H1 (cell line): ENCODE measurements around the gene ACP3. TPM values are rescaled to one million over a fixed set of nuclear protein-coding genes. Genes with fewer than 3 reads are reported as not detected.

Experiments used
- CTCF ChIA-PET: fragments of 300-600 bp; sonication (Branson Sonifier 250); formaldehyde crosslinking; loops from one replicate; lab custom pipeline; 2021; ENCODE audit not compliant: partially characterized antibody; lab: Charles Lee
- POLR2A ChIA-PET: fragments of 300-600 bp; sonication (Branson Sonifier 250); formaldehyde crosslinking; loops from one replicate; lab custom pipeline; 2021; ENCODE audit warnings: inconsistent platforms; ENCODE audit not compliant: partially characterized antibody; lab: Charles Lee
- DNase-seq, 2 experiments: peaks; one replicate each; pipeline versions ENCODE4 v3.0.0 to v3.0.0-alpha.2; 2010 to 2022; ENCODE audit warnings: low spot score in 2 of 2, low read depth in 1 of 2, mixed read lengths in 1 of 2
- FAIRE-seq: peaks from 2 replicates; lab custom pipeline; 2011; peaks lifted over from hg19 to GRCh38; lab: Jason Lieb, UNC
- H2AFZ ChIP-seq: 2 replicates; pipeline ENCODE4 v1.8.1; 2012; ENCODE audit warnings: low read length, inconsistent platforms
- H2AK5ac ChIP-seq: 2 replicates; pipeline ENCODE4 v1.6.1; 2013; ENCODE audit warnings: low read depth, low read length
- H2BK120ac ChIP-seq: replicated peaks from 2 replicates; pipeline ENCODE3; 2013; ENCODE audit warnings: low read depth, low read length, inconsistent platforms
- H2BK12ac ChIP-seq: 2 replicates; pipeline ENCODE4 v1.6.1; 2013; ENCODE audit warnings: low read depth, low read length
- H2BK15ac ChIP-seq: 2 replicates; pipeline ENCODE4 v1.6.1; 2013; ENCODE audit warnings: low read length
- H2BK20ac ChIP-seq: 2 replicates; pipeline ENCODE4 v1.6.1; 2013; ENCODE audit warnings: low read length
- H2BK5ac ChIP-seq: 2 replicates; pipeline ENCODE4 v1.6.1; 2013; ENCODE audit warnings: low read depth, low read length
- H3K14ac ChIP-seq: 2 replicates; pipeline ENCODE4 v1.6.1; 2013; ENCODE audit warnings: inconsistent platforms; ENCODE audit not compliant: insufficient read length
- H3K18ac ChIP-seq: 2 replicates; pipeline ENCODE4 v1.6.1; 2013; ENCODE audit warnings: low read length; ENCODE audit errors: extremely low read depth
- H3K23ac ChIP-seq: 2 replicates; pipeline ENCODE4 v1.6.1; 2013; ENCODE audit warnings: inconsistent platforms; ENCODE audit not compliant: insufficient read length
- H3K23me2 ChIP-seq: 2 replicates; pipeline ENCODE4 v1.6.1; 2013; ENCODE audit warnings: low read depth, low read length
- H3K27ac ChIP-seq: 2 replicates; pipeline ENCODE4 v1.6.1; 2011; ENCODE audit warnings: low read depth, low read length, inconsistent platforms
- H3K27me3 ChIP-seq, 4 experiments: replicated peaks in 1 of 4; 1 replicate in 1 of 4; 2 replicates in 3 of 4; pipeline versions ENCODE4 v1.6.1 to v1.8.1; 2011 to 2013; ENCODE audit warnings: low read length in 3 of 4, mild to moderate bottlenecking in 3 of 4, inconsistent platforms in 2 of 4, mixed read lengths in 2 of 4, moderate library complexity in 1 of 4; ENCODE audit not compliant: control insufficient read depth in 3 of 4, insufficient read depth in 3 of 4; ENCODE audit errors: extremely low read depth in 1 of 4
- H3K36me3 ChIP-seq, 4 experiments: 2 replicates each; pipeline versions ENCODE4 v1.6.1 to v1.8.1; 2011 to 2013; ENCODE audit warnings: mild to moderate bottlenecking in 4 of 4, low read length in 3 of 4, moderate library complexity in 2 of 4, control low read depth in 1 of 4, inconsistent platforms in 1 of 4; ENCODE audit not compliant: insufficient read depth in 4 of 4, control insufficient read depth in 2 of 4
- H3K4ac ChIP-seq: replicated peaks from 2 replicates; pipeline ENCODE3; 2013; ENCODE audit warnings: low read length, low read depth, mixed read lengths, inconsistent platforms; ENCODE audit not compliant: insufficient read length
- H3K4me1 ChIP-seq, 4 experiments: replicated peaks in 1 of 4; 1 replicate in 1 of 4; 2 replicates in 3 of 4; pipeline versions ENCODE4 v1.6.1 to v1.8.1; 2011 to 2013; ENCODE audit warnings: low read length in 3 of 4, inconsistent platforms in 2 of 4, mixed read lengths in 1 of 4; ENCODE audit not compliant: insufficient read depth in 4 of 4, control insufficient read depth in 3 of 4
- H3K4me2 ChIP-seq, 2 experiments: 2 replicates each; pipeline versions ENCODE4 v1.6.1 to v1.8.1; 2011 to 2013; ENCODE audit warnings: low read depth in 2 of 2, low read length in 2 of 2, control low read depth in 1 of 2, inconsistent platforms in 1 of 2, mild to moderate bottlenecking in 1 of 2; ENCODE audit not compliant: insufficient read depth in 1 of 2
- H3K4me3 ChIP-seq, 4 experiments: fragments of 200-600, 300-600 bp in 1 of 4; sonication (generic), shearing (Covaris generic), sonication (Bioruptor Twin) in 1 of 4; 2 replicates each; pipeline versions ENCODE4 v1.5.1 to v1.8.1; 2011 to 2016; ENCODE audit warnings: low read length in 4 of 4, low read depth in 3 of 4, control low read depth in 2 of 4, inconsistent platforms in 2 of 4, mild to moderate bottlenecking in 2 of 4, mixed read lengths in 1 of 4, moderate library complexity in 1 of 4; ENCODE audit not compliant: insufficient read depth in 2 of 4; ENCODE audit errors: extremely low read depth in 1 of 4
- H3K56ac ChIP-seq: replicated peaks from 2 replicates; pipeline ENCODE3; 2013; ENCODE audit warnings: low read depth, mild to moderate bottlenecking, mixed read lengths, low read length, inconsistent platforms; ENCODE audit not compliant: insufficient read length
- H3K79me1 ChIP-seq: 2 replicates; pipeline ENCODE4 v1.6.1; 2013; ENCODE audit warnings: low read depth, low read length, control low read depth
- H3K79me2 ChIP-seq, 2 experiments: 2 replicates each; pipeline versions ENCODE4 v1.6.1 to v1.8.1; 2012 to 2013; ENCODE audit warnings: low read length in 2 of 2, mild to moderate bottlenecking in 2 of 2, inconsistent platforms in 1 of 2; ENCODE audit not compliant: insufficient read depth in 2 of 2, control insufficient read depth in 1 of 2
- H3K9ac ChIP-seq, 4 experiments: replicated peaks in 1 of 4; 1 replicate in 1 of 4; 2 replicates in 3 of 4; pipeline versions ENCODE4 v1.6.1 to v1.8.1; 2011 to 2013; ENCODE audit warnings: low read depth in 3 of 4, low read length in 3 of 4, control low read depth in 2 of 4, mild to moderate bottlenecking in 2 of 4, moderate library complexity in 2 of 4, inconsistent platforms in 1 of 4; ENCODE audit errors: extremely low read depth in 1 of 4
- H3K9me3 ChIP-seq, 2 experiments: 2 replicates each; pipeline versions ENCODE4 v1.6.1 to v1.8.1; 2012 to 2013; ENCODE audit warnings: mild to moderate bottlenecking in 2 of 2, moderate library complexity in 2 of 2, control low read depth in 1 of 2, inconsistent platforms in 1 of 2, low read depth in 1 of 2, low read length in 1 of 2, mixed read lengths in 1 of 2; ENCODE audit not compliant: insufficient read depth in 2 of 2
- H4K20me1 ChIP-seq, 2 experiments: replicated peaks in 1 of 2; 2 replicates each; pipeline versions ENCODE3 to v1.8.1; 2011 to 2013; ENCODE audit warnings: inconsistent platforms in 2 of 2, low read length in 2 of 2, mild to moderate bottlenecking in 1 of 2; ENCODE audit not compliant: insufficient read depth in 2 of 2, control insufficient read depth in 1 of 2
- H4K5ac ChIP-seq: 2 replicates; pipeline ENCODE4 v1.6.1; 2013; ENCODE audit warnings: low read length, low read depth, mixed read lengths, inconsistent platforms; ENCODE audit not compliant: insufficient read length
- H4K8ac ChIP-seq: 2 replicates; pipeline ENCODE4 v1.8.0; 2013; ENCODE audit warnings: mild to moderate bottlenecking, moderate library complexity, low read length, inconsistent platforms; ENCODE audit not compliant: insufficient read depth; ENCODE audit errors: extremely low read depth
- H4K91ac ChIP-seq: replicated peaks from 2 replicates; pipeline ENCODE3; 2013; ENCODE audit warnings: low read length, mixed read lengths, inconsistent platforms; ENCODE audit not compliant: insufficient read length
- ASH2L ChIP-seq: fragments of 200-600, 300-600 bp; sonication (generic); IDR thresholded peaks from one replicate; pipeline ENCODE4 v1.7.1; 2017; ENCODE audit warnings: low read length
- CTCF ChIP-seq, 3 experiments: IDR thresholded peaks; 1 replicate in 2 of 3; 2 replicates in 1 of 3; pipeline versions ENCODE4 v1.5.1 to v1.6.1; 2011; ENCODE audit warnings: low read length in 3 of 3, mild to moderate bottlenecking in 3 of 3, inconsistent platforms in 2 of 3, low read depth in 1 of 3, moderate library complexity in 1 of 3; ENCODE audit not compliant: insufficient read depth in 1 of 3; ENCODE audit errors: control extremely low read depth in 1 of 3
- KDM5A ChIP-seq: fragments of 200-600 bp; IDR thresholded peaks from 2 replicates; pipeline ENCODE4 v1.7.1; 2012; ENCODE audit warnings: mild to moderate bottlenecking, low read length, inconsistent platforms, mixed read lengths
- RAD21 ChIP-seq, 2 experiments: IDR thresholded peaks in 1 of 2; conservative IDR thresholded peaks in 1 of 2; 2 replicates each; pipeline ENCODE4 v1.6.1; 2011; ENCODE audit warnings: low read depth in 2 of 2, low read length in 2 of 2, improper control_type of control experiment in 1 of 2, inconsistent platforms in 1 of 2, mild to moderate bottlenecking in 1 of 2, moderate library complexity in 1 of 2
- WGBS, 2 experiments: shearing (Covaris generic) in 1 of 2; methylation state at CpG; one replicate each; pipeline versions ENCODE4 v1.1.6 to v1.1.7; 2013 to 2015; ENCODE audit warnings: low lambda C conversion rate in 2 of 2, mixed read lengths in 2 of 2, inconsistent platforms in 1 of 2, low coverage in 1 of 2, missing lambda C conversion rate in 1 of 2; ENCODE audit not compliant: insufficient replicate concordance in 2 of 2, insufficient coverage in 1 of 2, insufficient read length in 1 of 2; ENCODE audit errors: extremely low coverage in 1 of 2, missing lambda C conversion rate in 1 of 2; 5-methylcytosine and 5-hydroxymethylcytosine counted together
- polyA plus RNA-seq, 7 experiments: library from polyadenylated mRNA; depleted of rRNA in 3 of 7; stranded (reverse) in 5 of 7; unstranded in 2 of 7; fragments of >200 nt in 5 of 7; fragments of 200-250 nt in 2 of 7; gene quantifications; 1 replicate in 5 of 7; 2 replicates in 1 of 7; 4 replicates in 1 of 7; pipeline versions ENCODE4 v1.2.1 to v1.2.3, GENCODE V29; 2011 to 2013; ENCODE audit warnings: missing spikeins in 2 of 7, mixed read lengths in 2 of 7
- total RNA-seq: library from RNA; stranded (reverse); fragmentation: NEBNext Ultra II Directional; extraction: Animal tissue kit (Norgen Biotek cat#: 25700); gene quantifications from 2 replicates; pipeline ENCODE4 v1.2.1, GENCODE V29; 2021

ACP3 gene
- total and polyA plus RNA-seq, 2 of the 8 experiments (the other 6 are each of a cell fraction or from before 2014, with no cell fraction given), result 1.2 to 1.4 TPM

DNA sequence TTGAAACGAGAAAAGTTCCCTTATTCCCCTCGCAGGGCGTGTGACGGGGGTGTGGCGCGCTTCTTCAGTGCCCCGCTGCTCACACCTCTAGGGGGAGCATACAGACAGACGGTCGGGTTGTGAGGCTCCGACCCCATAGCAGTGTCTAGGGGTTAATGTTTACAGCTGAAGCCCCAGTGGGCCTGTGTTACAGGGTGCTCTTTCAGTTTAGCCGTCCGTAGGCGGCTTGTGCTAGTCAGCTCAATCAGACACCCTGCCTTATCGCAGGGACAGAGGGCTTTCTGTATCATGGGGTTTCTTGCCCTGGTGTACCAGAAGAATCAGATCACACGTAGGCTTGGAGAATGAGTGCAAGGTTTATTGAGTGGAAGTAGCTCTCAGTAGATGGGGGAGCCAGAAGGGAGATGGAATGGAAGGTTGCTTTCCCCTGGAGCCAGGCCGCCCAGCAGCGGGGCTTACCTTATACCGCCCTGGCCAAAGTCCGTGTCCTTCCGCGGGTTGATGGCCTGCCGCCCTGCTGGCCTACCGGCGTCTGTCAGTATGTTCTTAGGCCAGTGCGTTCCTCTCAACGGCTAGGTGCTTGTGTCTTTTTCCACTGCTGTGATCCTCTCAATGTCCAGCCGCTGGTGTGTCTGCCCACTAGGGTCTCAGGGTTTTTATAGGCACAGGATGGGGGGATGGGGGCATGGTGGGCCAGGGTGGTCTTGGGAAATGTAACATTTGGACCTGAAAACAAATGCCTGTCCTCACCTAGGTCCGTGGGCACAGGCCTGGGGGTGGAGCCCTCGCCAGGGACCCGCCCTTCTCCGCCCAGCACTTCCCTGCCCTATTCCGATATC, 32.2 kb upstream of the ACP3 start:
- Histone ChIP-seq H4K5ac (peak overlapping the region; percentile 53), H2AK5ac (peak overlapping the region; percentile 39; the same call in 1 of the 2 replicates), H3K4ac (no peak overlapping the region), H2BK15ac (peak overlapping the region; percentile 61; the same call in 1 of the 2 replicates), H2AFZ (peak overlapping the region; percentile 65), H3K4me1 (peaks cover 10 to 22% (median 11%) of the 10 kb centered on the region in 4 experiments), H4K20me1 (no peaks in the 10 kb centered on the region), H2BK20ac (peak overlapping the region; percentile 96; the same call in 1 of the 2 replicates), H4K8ac (peak overlapping the region; percentile 51; the same call in 1 of the 2 replicates), H3K27me3 (no peaks in the 10 kb centered on the region), H3K36me3 (no peaks in the 10 kb centered on the region), H3K23me2 (peaks cover 2% of the 10 kb centered on the region; the same call in 1 of the 2 replicates), H3K79me2 (no peaks in the 10 kb centered on the region), H3K9ac (no peak overlapping the region), H3K27ac (peak overlapping the region; percentile 35), H2BK12ac (peak overlapping the region; percentile 86), H3K79me1 (no peaks in the 10 kb centered on the region), H3K4me3 (peak overlapping the region; percentile 7 to 23 (median 13); a peak in 6 of 8 replicates), H3K23ac (no peak overlapping the region), H4K91ac (peak overlapping the region; percentile 96), H2BK120ac (peak overlapping the region; percentile 7), H3K56ac (no peak overlapping the region), H3K4me2 (peak overlapping the region; percentile 45 to 88), H3K14ac (no peak overlapping the region), H3K9me3 (no peaks in the 10 kb centered on the region), H3K18ac (peak overlapping the region; percentile 84; the same call in 1 of the 2 replicates), H2BK5ac (peak overlapping the region; percentile 90)
- peak; percentile 24 for FAIRE-seq
- TF ChIP-seq RAD21 (IDR thresholded peaks at IDR 0.05 in 1 of 2, conservative IDR thresholded peaks at IDR 0.05 in 1 of 2; ENCODE audit: low read depth in 2 of 2, low read length in 2 of 2) (peak; percentile 45 to 56), CTCF (IDR thresholded peaks at IDR 0.05; ENCODE audit: control extremely low read depth in 1 of 3, insufficient read depth in 1 of 3, low read depth in 1 of 3, low read length in 3 of 3) (peak; percentile 51 to 61 (median 53)), KDM5A (no peak), ASH2L (peak; percentile 26)
- ChIA-PET POLR2A (interaction anchor here (0.7 kb wide), 1 partner anchor 111 kb away, joined by 3 read pairs; no protein-coding TSS in a partner anchor), CTCF (interaction anchor here (0.7 to 4.9 kb wide), 11 partner anchors 8 to 138 kb away, joined by 3 to 44 read pairs (median 5); no protein-coding TSS in a partner anchor)
- peak in 1 of 2 experiments; percentile 68 for DNase-seq
- WGBS, 2 experiments, result 44% methylated on average over 32 of the region's 32 CpGs; no CpG with 5 or more reads in 1 of the 2 experiments
